LNCaP clone FGC (cell line): Measurements from ENCODE around the gene CYTH1.

ENCODE experiments used
- DNase-seq: peaks from one replicate; pipeline ENCODE4 v3.0.0-alpha.2; 2011; ENCODE audit warnings: low read depth
- H3K4me3 ChIP-seq: 2 replicates; pipeline ENCODE4 v1.5.1; 2011; ENCODE audit warnings: mild to moderate bottlenecking, low read depth, low read length, control low read depth
- TF ChIP-seq, protein P1 (sequence below): IDR thresholded peaks from 2 replicates; pipeline ENCODE4 v1.5.1; 2012; ENCODE audit warnings: mild to moderate bottlenecking; ENCODE audit not compliant: control insufficient read depth, insufficient read depth; ENCODE audit errors: extremely low read depth

CYTH1 gene

DNA sequence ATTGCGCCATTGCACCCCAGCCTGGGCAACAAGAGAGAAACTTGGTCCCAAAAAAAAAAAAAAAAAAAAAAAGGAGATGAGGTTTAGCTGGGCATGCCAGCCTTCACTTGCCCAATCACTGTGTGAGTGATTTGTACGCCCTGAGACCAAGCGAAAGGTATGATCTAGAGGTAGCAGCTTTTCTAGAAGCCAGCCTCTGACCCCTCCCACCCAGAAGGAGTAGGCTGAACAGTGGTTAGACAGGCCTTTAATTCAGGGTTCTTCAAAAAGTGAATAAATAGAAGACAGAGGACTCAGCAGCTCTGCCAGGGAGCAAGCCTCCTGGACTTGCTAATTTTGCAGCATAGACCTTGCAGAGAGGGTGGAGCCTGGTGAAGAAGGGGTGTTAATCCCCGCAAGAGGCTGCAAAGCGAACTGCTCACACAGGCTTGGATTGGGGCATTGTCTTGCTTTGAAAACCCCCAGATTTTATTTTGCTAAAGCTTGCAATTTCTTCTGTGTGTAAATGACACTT is 7.1 kb upstream of the CYTH1 start:
- no peak for DNase-seq
- H3K4me3 ChIP-seq = no peak overlapping the region
- TF ChIP-seq, protein P1, sequence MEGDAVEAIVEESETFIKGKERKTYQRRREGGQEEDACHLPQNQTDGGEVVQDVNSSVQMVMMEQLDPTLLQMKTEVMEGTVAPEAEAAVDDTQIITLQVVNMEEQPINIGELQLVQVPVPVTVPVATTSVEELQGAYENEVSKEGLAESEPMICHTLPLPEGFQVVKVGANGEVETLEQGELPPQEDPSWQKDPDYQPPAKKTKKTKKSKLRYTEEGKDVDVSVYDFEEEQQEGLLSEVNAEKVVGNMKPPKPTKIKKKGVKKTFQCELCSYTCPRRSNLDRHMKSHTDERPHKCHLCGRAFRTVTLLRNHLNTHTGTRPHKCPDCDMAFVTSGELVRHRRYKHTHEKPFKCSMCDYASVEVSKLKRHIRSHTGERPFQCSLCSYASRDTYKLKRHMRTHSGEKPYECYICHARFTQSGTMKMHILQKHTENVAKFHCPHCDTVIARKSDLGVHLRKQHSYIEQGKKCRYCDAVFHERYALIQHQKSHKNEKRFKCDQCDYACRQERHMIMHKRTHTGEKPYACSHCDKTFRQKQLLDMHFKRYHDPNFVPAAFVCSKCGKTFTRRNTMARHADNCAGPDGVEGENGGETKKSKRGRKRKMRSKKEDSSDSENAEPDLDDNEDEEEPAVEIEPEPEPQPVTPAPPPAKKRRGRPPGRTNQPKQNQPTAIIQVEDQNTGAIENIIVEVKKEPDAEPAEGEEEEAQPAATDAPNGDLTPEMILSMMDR = no peak

DNA sequence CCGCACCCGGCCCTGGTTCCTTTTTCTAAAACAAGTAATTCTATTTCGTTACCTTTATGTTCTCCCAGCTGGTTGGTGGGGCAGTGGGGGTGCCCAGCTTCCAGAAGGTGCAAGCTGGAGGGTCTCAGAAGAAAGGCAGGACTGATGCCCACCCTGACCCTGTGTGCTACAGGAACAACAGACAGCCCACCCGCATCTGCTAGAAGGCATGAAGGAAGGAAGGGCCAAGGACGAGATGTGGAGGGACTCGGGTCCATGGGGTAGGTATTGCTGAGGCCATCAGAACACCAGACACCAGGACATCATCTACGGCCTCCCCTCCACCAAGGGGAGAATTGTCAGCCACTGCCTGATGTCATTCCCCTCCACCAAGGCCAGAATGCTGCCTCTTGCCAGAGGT is 6.4 kb upstream of the CYTH1 start:
- no peak for DNase-seq
- H3K4me3 ChIP-seq = no peak overlapping the region
- TF ChIP-seq, protein P1 = no peak

DNA sequence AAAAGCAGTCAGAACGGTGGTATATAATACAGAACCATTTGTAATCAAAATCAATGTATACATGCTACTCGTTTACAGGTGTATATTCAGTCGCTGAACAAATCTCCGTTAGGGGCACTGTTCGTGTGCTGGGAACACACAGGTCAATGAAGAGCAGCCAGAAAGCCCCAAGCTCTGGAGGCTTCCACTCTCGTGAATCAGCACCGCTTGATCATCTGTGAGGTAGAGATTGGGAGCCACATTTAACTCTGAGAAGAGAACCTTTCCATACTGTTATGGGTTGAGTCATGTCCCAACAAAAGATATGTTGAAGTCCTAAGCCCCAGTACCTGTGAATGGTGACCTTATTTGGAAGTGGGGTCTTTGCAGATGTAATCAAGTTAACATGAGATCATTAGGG is 5.4 kb upstream of the CYTH1 start:
- no peak overlapping the region for H3K4me3 ChIP-seq
- no peak for DNase-seq
- TF ChIP-seq, protein P1 = no peak

DNA sequence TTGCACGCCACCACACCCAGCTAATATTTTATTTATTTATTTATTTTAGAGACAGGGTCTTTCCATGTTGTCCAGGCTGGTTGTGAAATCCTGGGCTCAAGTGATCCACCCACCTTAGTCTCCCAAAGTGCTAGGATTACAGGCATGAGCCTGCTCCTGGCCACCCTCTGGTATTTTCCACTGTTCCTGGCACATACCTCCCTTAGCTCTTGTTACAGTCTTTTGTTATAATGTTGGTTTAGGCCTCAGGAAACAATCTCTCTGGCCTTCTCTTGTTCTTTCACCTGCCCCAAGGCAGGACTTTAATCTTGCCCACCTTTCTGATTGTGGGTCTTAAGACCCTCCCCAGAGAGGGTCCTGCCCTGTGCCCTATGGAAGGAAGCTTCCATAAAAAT is 3.6 kb upstream of the CYTH1 start:
- DNase-seq = no peak
- TF ChIP-seq, protein P1 = no peak
- H3K4me3 ChIP-seq = no peak overlapping the region

DNA sequence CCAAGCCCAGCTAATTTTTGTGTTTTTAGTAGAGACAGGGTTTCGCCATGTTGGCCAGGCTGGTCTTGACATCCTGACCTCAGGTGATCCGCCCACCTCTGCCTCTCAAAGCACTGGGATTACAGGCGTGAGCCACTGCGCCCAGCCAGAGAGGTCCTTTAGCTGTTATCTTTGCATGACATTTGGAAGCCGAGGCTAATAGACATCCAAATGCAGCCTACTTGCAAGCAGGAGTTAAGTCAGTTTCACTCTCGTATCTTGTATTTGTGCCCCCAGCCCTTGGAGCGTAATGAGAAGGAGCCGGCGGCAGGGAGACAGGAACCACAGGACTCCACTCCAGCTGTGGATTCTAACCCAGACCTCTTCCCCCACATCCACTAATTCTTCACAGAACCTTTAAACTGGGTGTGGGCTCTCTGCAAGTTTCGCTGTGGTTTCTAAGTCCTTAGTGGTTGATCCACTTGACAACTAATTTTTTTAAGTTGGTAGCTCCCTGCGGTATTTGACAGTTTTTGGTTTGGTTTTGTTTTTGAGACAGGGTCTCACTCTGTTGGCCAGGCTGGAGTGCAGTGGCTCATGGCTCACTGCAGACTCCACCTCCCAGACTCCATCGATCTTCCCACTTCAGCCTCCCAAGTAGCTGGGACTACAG is 3.1 kb upstream of the CYTH1 start:
- DNase-seq = no peak
- H3K4me3 ChIP-seq = no peak overlapping the region
- TF ChIP-seq, protein P1 = no peak

DNA sequence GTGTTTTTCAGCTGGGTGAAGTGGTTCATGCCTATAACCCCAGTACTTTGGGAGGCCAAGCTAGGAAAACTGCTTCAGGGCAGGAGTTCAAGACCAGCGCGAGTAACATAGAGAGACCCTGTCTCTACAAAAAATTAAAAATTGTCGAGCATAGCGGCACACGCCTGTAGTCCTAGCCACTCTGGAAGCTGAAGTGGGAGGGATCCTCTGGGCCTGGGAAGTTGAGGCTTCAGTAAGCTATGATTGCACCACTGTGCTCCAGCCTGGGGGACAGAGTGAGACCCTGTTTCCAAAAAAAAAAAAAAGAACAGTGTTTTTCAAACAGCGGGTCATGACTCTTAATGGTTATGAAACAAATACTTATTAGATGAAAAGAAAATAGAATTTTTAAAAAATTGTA is 2.3 kb upstream of the CYTH1 start:
- TF ChIP-seq, protein P1 = no peak
- no peak for DNase-seq
- H3K4me3 ChIP-seq = no peak overlapping the region
